CD4-positive, CD25-positive, alpha-beta regulatory T cell (primary cell): ENCODE data around the gene C11orf16. TPM values are rescaled to one million over a fixed set of nuclear protein-coding genes. Genes with fewer than 3 reads are reported as not detected.
A peak's percentile ranks its signal among the peaks of the same experiment; 100 is the strongest.

Experiments used
- ATAC-seq, 2 donors: fragments of 150-1000 bp; cut with Tn5 transposase; one replicate each; pipeline ENCODE4 v1.10.0; 2021; ENCODE audit warnings: low read depth in 2 of 2, moderate number of reproducible peaks in 2 of 2, moderate library complexity in 1 of 2
- DNase-seq, 3 donors: peaks; one replicate each; pipeline versions ENCODE4 v3.0.0 to v3.0.0-alpha.2; 2012 to 2022; ENCODE audit warnings: mixed read lengths in 1 of 3
- H3K27ac ChIP-seq: one replicate; pipeline ENCODE4 v1.7.0; 2013; ENCODE audit warnings: mild to moderate bottlenecking, low read length; ENCODE audit not compliant: insufficient read depth, poor library complexity, severe bottlenecking
- H3K27me3 ChIP-seq: one replicate; pipeline ENCODE4 v1.7.0; 2013; ENCODE audit warnings: low read length; ENCODE audit not compliant: control insufficient read depth, insufficient read depth
- H3K36me3 ChIP-seq: one replicate; pipeline ENCODE4 v1.7.0; 2013; ENCODE audit warnings: mild to moderate bottlenecking, low read length, moderate library complexity; ENCODE audit not compliant: control insufficient read depth, insufficient read depth
- H3K4me1 ChIP-seq: 2 replicates; pipeline ENCODE4 v1.7.0; 2013; ENCODE audit warnings: mild to moderate bottlenecking, low read length; ENCODE audit not compliant: insufficient read depth, control insufficient read depth, poor library complexity, severe bottlenecking
- H3K4me3 ChIP-seq: one replicate; pipeline ENCODE4 v1.7.0; 2013; ENCODE audit warnings: low read depth, mild to moderate bottlenecking, low read length, moderate library complexity
- H3K9me3 ChIP-seq, 2 experiments: 1 replicate in 1 of 2; 2 replicates in 1 of 2; pipeline ENCODE4 v1.7.0; 2013; ENCODE audit warnings: low read length in 2 of 2, mild to moderate bottlenecking in 1 of 2, moderate library complexity in 1 of 2; ENCODE audit not compliant: control insufficient read depth in 2 of 2
- H3K27ac Mint-ChIP-seq, 3 donors: one replicate each; pipeline ENCODE4 v1.8.0; 2020 to 2022; ENCODE audit warnings: mild to moderate bottlenecking in 3 of 3, mixed read lengths in 3 of 3, moderate library complexity in 2 of 3
- H3K27me3 Mint-ChIP-seq: one replicate; pipeline ENCODE4 v1.8.0; 2022; ENCODE audit warnings: mild to moderate bottlenecking, mixed read lengths
- H3K36me3 Mint-ChIP-seq: one replicate; pipeline ENCODE4 v1.8.0; 2020; ENCODE audit warnings: mixed read lengths
- H3K4me1 Mint-ChIP-seq, 4 donors: one replicate each; pipeline ENCODE4 v1.8.0; 2020 to 2022; ENCODE audit warnings: mixed read lengths in 4 of 4, mild to moderate bottlenecking in 1 of 4
- H3K4me3 Mint-ChIP-seq, 4 donors: one replicate each; pipeline ENCODE4 v1.8.0; 2020 to 2022; ENCODE audit warnings: mild to moderate bottlenecking in 4 of 4, mixed read lengths in 4 of 4, moderate library complexity in 3 of 4
- H3K9me3 Mint-ChIP-seq, 7 donors: one replicate each; pipeline ENCODE4 v1.8.0; 2020 to 2022; ENCODE audit warnings: mixed read lengths in 7 of 7, mild to moderate bottlenecking in 3 of 7, moderate library complexity in 2 of 7
- polyA plus RNA-seq, 4 donors: library from polyadenylated mRNA; unstranded; fragments of 300-500 nt; fragmentation: Illumina TruSeq; gene quantifications; one replicate each; pipeline ENCODE4 v1.2.3, GENCODE V29; 2021
- total RNA-seq: library from RNA; stranded (reverse); gene quantifications from one replicate; pipeline ENCODE4 v1.2.3, GENCODE V29; 2022

The C11orf16 gene
- total and polyA plus RNA-seq, 5 donors from 2014 or later: 0.09 TPM; not detected in 4

DNA sequence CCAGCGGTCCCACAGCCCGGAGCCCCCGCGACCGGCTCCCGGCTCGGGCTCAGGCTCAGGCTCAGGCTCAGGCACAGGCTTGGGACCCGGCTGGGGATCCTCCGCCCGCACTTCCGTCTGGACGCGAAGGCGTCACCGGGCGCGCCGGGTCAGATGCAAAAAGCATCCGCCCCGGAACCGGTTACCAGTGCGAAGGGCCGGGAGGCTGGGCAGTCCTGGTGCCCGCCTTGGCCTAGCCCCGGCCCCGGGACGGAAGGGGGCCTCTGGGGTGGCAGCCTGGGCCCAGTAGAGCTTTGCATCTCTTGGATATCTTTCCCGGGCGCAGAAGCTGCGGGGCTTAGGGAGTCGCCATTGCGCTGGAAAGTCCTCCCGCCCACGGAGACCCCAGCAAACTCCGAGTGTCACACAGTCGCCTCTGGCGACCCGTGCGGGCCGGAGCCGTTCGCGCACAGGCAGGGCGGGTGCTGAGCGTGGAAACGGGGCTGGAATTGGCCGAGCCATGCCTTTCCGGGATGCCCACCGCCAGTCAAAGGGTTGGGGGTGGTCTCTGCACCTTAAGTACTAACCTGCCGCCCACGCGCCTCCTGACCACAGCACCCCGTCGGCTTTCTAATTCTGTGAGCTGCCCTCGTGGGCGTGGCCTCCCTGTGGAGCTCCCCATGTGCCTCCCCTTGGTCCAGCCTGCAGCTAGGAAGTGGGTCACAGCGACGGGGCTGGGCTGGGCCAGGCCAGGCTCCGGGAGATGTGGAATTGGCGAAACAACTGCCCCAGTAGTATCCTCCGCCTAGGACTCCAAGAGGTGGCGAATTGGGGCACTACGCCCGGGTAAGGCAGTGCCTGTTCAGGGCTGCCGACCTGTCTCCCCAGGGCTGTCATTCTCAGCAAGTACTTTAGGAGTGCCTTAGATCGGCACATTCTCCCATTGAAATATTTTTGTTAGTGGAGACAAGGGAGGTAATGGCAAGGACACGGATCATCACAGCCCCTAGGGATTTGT lies 31.9 kb upstream of the C11orf16 start, which contains the start of gene TMEM9B:
TSS of gene TMEM9B (minus strand) at position 119 of the 997 bp plus-strand sequence. CDS start 129 bp downstream, outside the sequence.
- H3K4me3 Mint-ChIP-seq: peak within 1 kb of the TSS; percentile 95 to 99 (median 98)
- H3K27ac Mint-ChIP-seq: peak within 1 kb of the TSS; percentile 97 to 99 (median 99)
- peak within 1 kb of the TSS; percentile 78 for H3K4me3 ChIP-seq
- H3K27me3 Mint-ChIP-seq: no peaks in the 10 kb centered on the region
- no peaks in the 10 kb centered on the region for H3K27me3 ChIP-seq
- ATAC-seq: peak; percentile 88
- no peaks in the 10 kb centered on the region for H3K9me3 Mint-ChIP-seq
- DNase-seq: peak; percentile 65 to 93 (median 79)
- peak within 1 kb of the TSS; percentile 82 for H3K27ac ChIP-seq
- no peaks in the 10 kb centered on the region for H3K9me3 ChIP-seq
- H3K4me1 ChIP-seq: peaks cover 27% of the 10 kb centered on the region
- peaks cover 15 to 36% (median 26%) of the 10 kb centered on the region in 4 donors for H3K4me1 Mint-ChIP-seq
- H3K36me3 ChIP-seq: no peaks in the 10 kb centered on the region
- peaks cover 9% of the 10 kb centered on the region for H3K36me3 Mint-ChIP-seq

DNA sequence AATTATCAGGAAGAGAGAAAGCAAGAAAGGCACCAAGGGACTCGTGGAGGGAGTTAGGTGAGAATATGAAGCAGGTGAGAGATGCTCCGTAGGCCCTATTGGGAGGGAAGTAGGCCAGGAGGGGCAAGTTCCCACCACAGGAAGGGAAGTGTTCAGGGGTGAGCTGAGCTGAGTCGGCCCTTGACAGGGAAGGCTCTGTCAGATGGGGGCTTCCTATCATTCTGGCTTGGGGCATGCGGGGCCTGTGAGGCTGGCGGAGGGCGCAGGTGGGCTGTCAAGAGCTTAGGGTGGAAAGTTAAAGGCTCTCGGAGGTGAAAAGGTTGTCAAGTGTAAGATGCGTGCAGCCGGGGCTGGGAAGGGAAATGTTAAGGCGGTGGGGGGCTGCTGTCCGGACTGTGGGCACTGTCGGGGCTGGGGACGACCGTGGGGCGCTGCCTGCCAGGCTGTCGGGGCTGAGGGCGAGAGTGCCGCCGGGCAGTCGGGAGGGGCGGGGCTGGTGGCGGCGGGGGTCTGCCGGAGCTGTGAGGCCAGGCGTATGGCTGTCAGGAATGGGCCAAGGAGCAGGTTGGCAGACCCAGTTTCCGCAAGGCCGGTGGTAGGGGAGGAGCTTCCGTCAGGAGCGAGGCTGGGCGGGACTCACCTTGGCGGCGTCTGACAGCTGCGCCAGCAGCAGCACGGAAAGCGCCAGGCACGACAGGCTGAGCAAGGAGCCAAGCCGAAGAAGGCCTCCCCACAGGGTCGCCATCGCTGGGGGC lies 31.0 kb upstream of the C11orf16 start:
- Mint-ChIP-seq H3K4me3 (peak overlapping the region; percentile 95 to 99 (median 98)), H3K36me3 (peaks cover 9% of the 10 kb centered on the region), H3K27ac (peak overlapping the region; percentile 97 to 99 (median 99)), H3K4me1 (peaks cover 16 to 42% (median 29%) of the 10 kb centered on the region in 4 donors), H3K27me3 (no peaks in the 10 kb centered on the region), H3K9me3 (no peaks in the 10 kb centered on the region)
- peak in 2 of 3 donors; percentile 69 to 92 for DNase-seq
- peaks cover 32% of the 10 kb centered on the region for H3K4me1 ChIP-seq
- H3K36me3 ChIP-seq: no peaks in the 10 kb centered on the region
- peak overlapping the region; percentile 78 for H3K4me3 ChIP-seq
- no peaks in the 10 kb centered on the region for H3K27me3 ChIP-seq
- peak; percentile 79 for ATAC-seq
- H3K9me3 ChIP-seq: no peaks in the 10 kb centered on the region
- H3K27ac ChIP-seq: peak overlapping the region; percentile 82

DNA sequence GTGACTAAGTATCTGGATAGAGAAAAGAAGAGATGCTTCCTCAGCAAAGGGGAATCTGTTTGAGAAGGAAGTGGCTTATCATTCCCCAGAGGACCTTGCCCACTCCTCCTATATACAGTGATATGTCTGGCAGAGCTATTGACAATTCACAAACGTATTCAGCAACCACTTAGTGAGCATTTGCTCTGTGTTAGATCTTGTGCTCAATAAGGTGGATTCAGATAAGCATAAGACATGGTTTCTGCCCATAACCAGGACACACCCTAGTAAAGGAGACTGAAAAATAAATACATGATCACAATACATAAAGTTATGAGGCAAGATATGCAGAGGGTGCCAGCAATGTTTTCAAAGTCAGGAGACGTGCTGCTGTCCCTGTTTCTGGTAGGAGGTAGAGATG lies 30.1 kb upstream of the C11orf16 start:
- H3K9me3 ChIP-seq: no peaks in the 10 kb centered on the region
- peaks cover 32% of the 10 kb centered on the region for H3K4me1 ChIP-seq
- DNase-seq (peak in 1 of 3 donors; percentile 16), ATAC-seq (no peak)
- Mint-ChIP-seq H3K27ac (peak overlapping the region; percentile 29 to 97 (median 68)), H3K36me3 (peaks cover 9% of the 10 kb centered on the region), H3K4me1 (peaks cover 14 to 44% (median 29%) of the 10 kb centered on the region in 4 donors), H3K27me3 (no peaks in the 10 kb centered on the region), H3K4me3 (peak overlapping the region; percentile 95 to 99 (median 98)), H3K9me3 (no peaks in the 10 kb centered on the region)
- peak overlapping the region; percentile 82 for H3K27ac ChIP-seq
- H3K4me3 ChIP-seq: peak overlapping the region; percentile 78
- H3K36me3 ChIP-seq: no peaks in the 10 kb centered on the region
- no peaks in the 10 kb centered on the region for H3K27me3 ChIP-seq

DNA sequence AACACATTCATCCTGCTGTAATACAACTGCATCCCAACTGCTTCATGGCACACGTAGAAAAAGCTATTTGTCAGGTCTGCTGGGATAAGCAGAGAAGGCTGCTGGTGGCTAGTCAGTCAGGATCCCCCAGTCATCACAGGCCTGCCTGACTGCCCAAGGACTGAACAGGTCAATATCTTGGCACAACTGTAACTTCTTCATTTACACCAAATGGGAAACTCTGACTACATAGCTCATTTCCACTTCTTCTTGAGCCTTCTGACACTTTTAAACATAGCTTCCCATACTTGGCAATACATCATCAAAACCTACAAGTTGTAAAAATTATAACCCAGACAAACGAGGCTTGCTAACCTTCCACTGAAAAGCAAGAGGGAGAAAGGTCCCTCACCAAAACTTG lies 28.7 kb upstream of the C11orf16 start:
- Mint-ChIP-seq H3K36me3 (peaks cover 11% of the 10 kb centered on the region), H3K4me1 (peaks cover 20 to 52% (median 36%) of the 10 kb centered on the region in 4 donors), H3K27ac (peak overlapping the region in 1 of 3 donors; percentile 62), H3K9me3 (no peaks in the 10 kb centered on the region), H3K27me3 (no peaks in the 10 kb centered on the region), H3K4me3 (peak overlapping the region in 1 of 4 donors; percentile 71)
- no peak overlapping the region for H3K27ac ChIP-seq
- peaks cover 32% of the 10 kb centered on the region for H3K4me1 ChIP-seq
- DNase-seq (no peak), ATAC-seq (no peak)
- H3K4me3 ChIP-seq: no peak overlapping the region
- no peaks in the 10 kb centered on the region for H3K27me3 ChIP-seq
- H3K9me3 ChIP-seq: no peaks in the 10 kb centered on the region
- no peaks in the 10 kb centered on the region for H3K36me3 ChIP-seq

DNA sequence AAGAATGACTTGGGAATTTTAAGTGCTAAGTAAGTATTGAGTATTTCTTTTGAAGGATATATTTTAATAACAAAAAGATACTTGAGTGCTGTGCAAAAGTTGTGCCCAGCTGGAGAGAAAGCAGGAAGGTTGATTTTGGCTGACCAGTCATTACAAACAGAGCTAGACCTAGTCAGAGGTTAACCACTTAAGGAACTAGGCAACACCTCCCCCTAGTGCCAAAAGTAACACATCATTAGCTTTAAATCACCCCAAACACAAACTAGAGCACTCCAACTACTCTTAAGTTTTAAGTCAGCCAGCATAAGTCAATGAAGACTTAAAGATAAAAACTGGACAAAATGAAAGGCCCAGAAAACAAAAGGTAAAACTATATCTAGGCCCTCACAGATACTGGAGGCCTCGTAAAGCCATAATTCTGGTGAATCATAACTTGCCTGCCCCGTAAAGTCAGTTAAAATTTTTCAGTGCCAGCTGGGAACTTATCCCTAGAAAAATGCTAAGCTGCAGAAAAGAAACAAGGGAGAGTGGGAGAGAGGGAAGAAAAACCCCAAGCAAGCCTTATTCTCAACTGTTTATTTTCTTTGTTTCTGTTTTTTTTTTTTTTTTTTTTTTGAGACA lies 26.9 kb upstream of the C11orf16 start:
- ATAC-seq: no peak
- Mint-ChIP-seq H3K27me3 (no peaks in the 10 kb centered on the region), H3K4me1 (peaks cover 20 to 52% (median 32%) of the 10 kb centered on the region in 4 donors)

DNA sequence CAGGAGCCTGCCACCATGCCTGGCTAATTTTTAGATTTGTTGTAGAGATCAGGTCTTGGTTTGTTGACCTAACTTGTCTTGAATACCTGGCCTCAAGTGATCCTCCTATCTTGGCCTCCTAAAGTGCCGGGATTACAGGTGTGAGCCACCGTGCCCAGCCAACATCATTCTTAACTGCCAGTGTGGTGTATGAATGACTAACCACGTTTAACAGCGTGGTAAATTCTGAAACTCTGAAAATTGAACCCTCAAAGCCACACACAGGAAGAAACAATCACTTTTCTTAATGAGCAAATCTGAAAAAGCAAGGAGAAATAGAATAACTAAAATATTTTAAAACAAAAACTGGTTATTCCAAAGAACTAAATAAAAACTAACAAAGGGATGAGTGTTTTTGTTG lies 24.1 kb upstream of the C11orf16 start:
- Mint-ChIP-seq H3K27ac (peak overlapping the region in 2 of 3 donors; percentile 2 to 25), H3K36me3 (peaks cover 38% of the 10 kb centered on the region), H3K27me3 (no peaks in the 10 kb centered on the region), H3K4me3 (no peak overlapping the region), H3K4me1 (peaks cover 11 to 44% (median 20%) of the 10 kb centered on the region in 4 donors), H3K9me3 (no peaks in the 10 kb centered on the region)
- peaks cover 38% of the 10 kb centered on the region for H3K36me3 ChIP-seq
- peak overlapping the region; percentile 37 for H3K27ac ChIP-seq
- no peak overlapping the region for H3K4me3 ChIP-seq
- no peaks in the 10 kb centered on the region for H3K27me3 ChIP-seq
- DNase-seq (peak in 1 of 3 donors; percentile 23), ATAC-seq (no peak)
- peaks cover 7% of the 10 kb centered on the region for H3K4me1 ChIP-seq
- no peaks in the 10 kb centered on the region for H3K9me3 ChIP-seq

More for the DNA sequence above, 26.9 kb upstream of the C11orf16 start:
- Mint-ChIP-seq H3K36me3 (peaks cover 20% of the 10 kb centered on the region), H3K27ac (peak overlapping the region in 1 of 3 donors; percentile 24), H3K9me3 (no peaks in the 10 kb centered on the region), H3K4me3 (peak overlapping the region in 2 of 4 donors; percentile 23 to 69)
- no peaks in the 10 kb centered on the region for H3K27me3 ChIP-seq
- no peaks in the 10 kb centered on the region for H3K9me3 ChIP-seq
- no peak overlapping the region for H3K4me3 ChIP-seq
- peak in 2 of 3 donors; percentile 47 to 84 for DNase-seq
- H3K27ac ChIP-seq: no peak overlapping the region
- H3K36me3 ChIP-seq: peaks cover 14% of the 10 kb centered on the region
- H3K4me1 ChIP-seq: peaks cover 25% of the 10 kb centered on the region

DNA sequence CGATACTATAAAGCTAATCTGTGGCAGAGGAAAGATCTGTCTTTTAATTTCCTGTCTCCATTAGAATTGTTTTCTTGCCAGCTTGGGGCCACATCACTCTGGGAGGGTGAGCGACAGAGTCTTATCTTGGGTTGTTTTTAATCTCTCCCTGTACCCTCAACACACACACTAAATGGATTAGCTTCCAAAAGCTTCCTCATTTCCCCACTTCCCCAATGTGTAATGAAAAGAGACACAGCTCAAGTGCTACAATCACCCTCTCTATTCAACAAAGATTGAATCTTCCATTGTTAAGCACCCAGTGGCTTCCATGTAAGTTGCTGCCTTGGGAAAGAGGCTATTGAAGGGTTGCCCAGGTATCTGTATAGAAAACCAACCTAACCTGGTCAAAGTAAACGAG lies 16.1 kb upstream of the C11orf16 start:
- Histone ChIP-seq H3K4me1 (no peaks in the 10 kb centered on the region), H3K9me3 (no peaks in the 10 kb centered on the region), H3K27ac (no peak overlapping the region), H3K4me3 (no peak overlapping the region), H3K27me3 (no peaks in the 10 kb centered on the region), H3K36me3 (peaks cover 62% of the 10 kb centered on the region)
- DNase-seq (no peak), ATAC-seq (no peak)
- Mint-ChIP-seq H3K27me3 (no peaks in the 10 kb centered on the region), H3K36me3 (peaks cover 44% of the 10 kb centered on the region), H3K9me3 (peaks cover 0 to 1% (median 0%) of the 10 kb centered on the region in 7 donors), H3K27ac (no peak overlapping the region), H3K4me1 (peaks cover 0 to 5% (median 2%) of the 10 kb centered on the region in 4 donors), H3K4me3 (no peak overlapping the region)
